ENCODE measurements around the gene GBGT1. TPM values are rescaled to one million over a fixed set of nuclear protein-coding genes. Genes with fewer than 3 reads are reported as not detected.

The GBGT1 gene
- total RNA-seq, 3 donors from 2014 or later (not counting 1 experiment from before 2014, with no cell fraction given): 1.4 to 2.2 (median 1.7) TPM

DNA sequence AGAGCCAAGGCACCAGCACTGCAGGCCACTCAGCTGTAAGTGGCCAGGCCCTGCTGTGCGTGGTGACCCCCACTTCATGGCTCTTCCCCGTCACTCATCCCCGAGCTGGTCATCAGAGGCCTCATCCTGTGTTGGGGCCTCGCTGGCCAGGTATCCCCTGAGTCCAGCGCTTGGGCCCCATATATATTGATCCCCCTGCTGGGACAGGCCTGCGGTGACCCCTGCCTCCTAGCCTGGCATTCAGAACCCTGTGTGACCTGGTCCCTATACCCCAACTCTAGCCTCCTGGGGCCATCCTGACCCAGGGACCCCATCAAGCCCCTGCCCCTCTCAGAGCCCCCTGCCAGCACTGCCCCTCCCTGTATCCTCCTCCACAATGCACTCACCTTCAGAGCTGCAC is 12.7 kb downstream of the GBGT1 start:
- Mint-ChIP-seq H3K9me3 (no peaks in the 10 kb centered on the region), H3K4me1 (peaks cover 13 to 26% of the 10 kb centered on the region in 2 donors), H3K36me3 (no peaks in the 10 kb centered on the region), H3K4me3 (peak overlapping the region; percentile 47), H3K27me3 (ENCODE audit: low read depth in 2 of 2) (peaks cover 0 to 4% of the 10 kb centered on the region in 2 donors), H3K27ac (peak overlapping the region; percentile 30 to 58)
- no peak for DNase-seq
- Histone ChIP-seq H3K27me3 (ENCODE audit: control insufficient read depth, insufficient read depth, low read length) (no peaks in the 10 kb centered on the region), H3K36me3 (ENCODE audit: control insufficient read depth, insufficient read depth, low read length) (no peaks in the 10 kb centered on the region), H3K27ac (ENCODE audit: low read length) (no peak overlapping the region), H3K4me1 (ENCODE audit: control insufficient read depth, insufficient read depth, low read length) (peaks cover 33% of the 10 kb centered on the region), H3K9me3 (ENCODE audit: control insufficient read depth, insufficient read depth, low read length) (no peaks in the 10 kb centered on the region), H3K4me3 (ENCODE audit: low read length) (no peak overlapping the region)
- intact Hi-C loops (cut with micrococcal nuclease): no loop called here
- no peak for ATAC-seq
- no peak for TF ChIP-seq CTCF (IDR thresholded peaks at IDR 0.05)
- WGBS (ENCODE audit: insufficient coverage): 96% methylated on average over 6 of the region's 6 CpGs

- no peaks in the 10 kb centered on the region for H3K27me3 ChIP-seq (ENCODE audit: control insufficient read depth, insufficient read depth, low read length)
- ATAC-seq: peak; percentile 68 to 84 (median 75)
These were observed 14.3 kb downstream of the GBGT1 start for GRCh38 chr9:133149130-133150015.

DNA sequence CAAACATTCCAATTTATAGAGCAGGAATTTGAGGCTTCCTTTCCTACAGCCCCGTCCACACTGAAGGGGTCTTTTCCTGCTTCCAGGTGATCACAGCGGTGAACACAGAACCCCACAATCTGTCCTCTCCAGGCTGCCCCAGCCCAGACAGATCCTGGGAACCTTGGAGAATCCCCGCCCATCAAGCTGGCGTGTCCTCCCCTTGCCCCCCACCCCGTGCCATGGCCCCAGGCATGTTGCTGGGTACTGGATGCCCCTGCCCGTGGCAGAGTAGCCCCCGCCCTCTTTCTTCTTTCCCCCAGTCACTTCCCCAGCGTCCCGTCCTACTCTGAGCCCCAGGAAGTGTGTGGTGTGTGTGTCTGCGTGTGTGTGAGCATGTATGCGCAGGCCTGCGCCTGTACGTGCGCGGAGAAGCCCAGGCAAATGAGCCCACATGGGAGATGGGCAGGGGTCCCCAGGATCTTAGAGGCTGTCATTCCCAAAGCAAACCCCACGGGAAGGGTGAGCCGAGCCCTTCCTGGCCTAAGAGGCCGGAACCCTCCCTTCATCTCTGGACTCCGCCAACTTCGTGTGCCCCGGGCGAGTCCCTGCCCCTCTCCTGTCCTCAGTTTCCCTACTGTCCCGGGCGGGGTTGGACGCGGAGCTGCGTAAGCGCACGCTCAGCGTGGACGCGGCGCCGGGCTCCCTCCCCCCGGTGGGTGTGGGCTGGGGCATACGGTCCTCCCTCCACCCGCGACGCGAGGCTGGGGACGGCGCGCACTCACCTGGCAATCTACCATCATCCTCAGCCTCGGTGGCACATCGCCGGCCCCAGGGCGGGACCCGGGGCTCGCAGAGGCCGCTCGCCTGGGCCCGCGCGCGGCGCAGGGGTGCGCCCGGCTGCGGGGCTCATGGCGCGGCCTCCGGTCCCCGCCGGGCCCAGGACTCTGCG is 15.2 kb downstream of the GBGT1 start:
- Histone ChIP-seq H3K36me3 (ENCODE audit: control insufficient read depth, insufficient read depth, low read length) (no peaks in the 10 kb centered on the region), H3K9me3 (ENCODE audit: control insufficient read depth, insufficient read depth, low read length) (no peaks in the 10 kb centered on the region), H3K27ac (ENCODE audit: low read length) (peak overlapping the region; percentile 96), H3K4me1 (ENCODE audit: control insufficient read depth, insufficient read depth, low read length) (peaks cover 54% of the 10 kb centered on the region), H3K4me3 (ENCODE audit: low read length) (peak overlapping the region; percentile 75), H3K27me3 (ENCODE audit: control insufficient read depth, insufficient read depth, low read length) (no peaks in the 10 kb centered on the region)
- WGBS (ENCODE audit: insufficient coverage): 2% methylated on average over 62 of the region's 65 CpGs
- H3K4me1 Mint-ChIP-seq: peaks cover 33 to 46% of the 10 kb centered on the region in 2 donors
- intact Hi-C loops (cut with micrococcal nuclease): loop anchor here (1.0 to 10.0 kb wide), 5 partner anchors 27 to 1894 kb away; partner anchors contain the start of genes BRD3 and RALGDS
- peak; percentile 0 to 32 (median 1) for ATAC-seq
- no peaks in the 10 kb centered on the region for H3K36me3 Mint-ChIP-seq
- DNase-seq: peak; percentile 60 to 86
- TF ChIP-seq CTCF (IDR thresholded peaks at IDR 0.05): no peak
- H3K9me3 Mint-ChIP-seq: no peaks in the 10 kb centered on the region
- H3K27me3 Mint-ChIP-seq (ENCODE audit: low read depth in 2 of 2): no peaks in the 10 kb centered on the region
- peak overlapping the region; percentile 90 to 98 for H3K27ac Mint-ChIP-seq
- peak overlapping the region; percentile 90 for H3K4me3 Mint-ChIP-seq

More at GRCh38 chr9:133149130-133150015, 14.3 kb downstream of the GBGT1 start:
- Mint-ChIP-seq H3K9me3 (no peaks in the 10 kb centered on the region), H3K4me1 (peaks cover 26 to 39% of the 10 kb centered on the region in 2 donors), H3K4me3 (peak overlapping the region; percentile 88), H3K36me3 (no peaks in the 10 kb centered on the region), H3K27ac (peak overlapping the region; percentile 74 to 98), H3K27me3 (ENCODE audit: low read depth in 2 of 2) (peaks cover 0 to 1% of the 10 kb centered on the region in 2 donors)
- Histone ChIP-seq H3K36me3 (ENCODE audit: control insufficient read depth, insufficient read depth, low read length) (no peaks in the 10 kb centered on the region), H3K4me1 (ENCODE audit: control insufficient read depth, insufficient read depth, low read length) (peaks cover 46% of the 10 kb centered on the region), H3K4me3 (ENCODE audit: low read length) (peak overlapping the region; percentile 48), H3K9me3 (ENCODE audit: control insufficient read depth, insufficient read depth, low read length) (no peaks in the 10 kb centered on the region), H3K27ac (ENCODE audit: low read length) (peak overlapping the region; percentile 70)
- TF ChIP-seq CTCF (IDR thresholded peaks at IDR 0.05): peak; percentile 64
- WGBS (ENCODE audit: insufficient coverage): 2% methylated on average over 94 of the region's 95 CpGs
- DNase-seq: peak; percentile 83 to 92
- intact Hi-C loops (cut with micrococcal nuclease): loop anchor here (1.0 to 10.0 kb wide), 4 partner anchors 28 to 1895 kb away; partner anchors contain the start of genes BRD3 and RALGDS

All from natural killer cell (primary cell).